ENCODE measurements around the gene MGMT. TPM values are rescaled to one million over a fixed set of nuclear protein-coding genes. Genes with fewer than 3 reads are reported as not detected.

MGMT gene
- total RNA-seq, 2 donors from 2014 or later, result 18.7 to 22.4 TPM

DNA sequence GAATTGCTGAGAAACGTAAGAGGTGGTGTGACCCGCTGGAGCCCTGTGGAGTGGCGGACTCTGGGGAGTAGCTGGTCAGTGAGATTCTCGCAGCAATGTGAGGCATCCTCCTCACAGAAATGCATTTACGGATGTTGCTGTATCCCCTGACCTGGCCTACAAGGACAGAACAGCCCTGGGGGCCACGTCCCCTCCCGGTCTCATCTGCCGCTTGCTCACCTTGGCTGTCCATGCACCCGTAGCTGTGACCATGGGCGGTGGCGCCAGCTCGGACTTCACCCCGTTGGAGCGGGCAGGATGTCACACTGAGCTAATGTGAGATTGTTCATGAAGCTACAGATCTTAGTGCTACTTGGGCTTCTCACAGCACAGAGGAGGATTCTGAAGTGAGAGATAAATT lies 303.2 kb downstream of the MGMT start:
- no peak overlapping the region for H3K4me3 Mint-ChIP-seq
- no peak overlapping the region for H3K27ac Mint-ChIP-seq
- no peak for ATAC-seq (replicated peaks)
- H3K4me1 Mint-ChIP-seq, result no peaks in the 10 kb centered on the region
- no peaks in the 10 kb centered on the region for H3K27me3 Mint-ChIP-seq
- no peaks in the 10 kb centered on the region for H3K9me3 Mint-ChIP-seq
- peaks cover 22% of the 10 kb centered on the region for H3K36me3 Mint-ChIP-seq (ENCODE audit: low read depth)

DNA sequence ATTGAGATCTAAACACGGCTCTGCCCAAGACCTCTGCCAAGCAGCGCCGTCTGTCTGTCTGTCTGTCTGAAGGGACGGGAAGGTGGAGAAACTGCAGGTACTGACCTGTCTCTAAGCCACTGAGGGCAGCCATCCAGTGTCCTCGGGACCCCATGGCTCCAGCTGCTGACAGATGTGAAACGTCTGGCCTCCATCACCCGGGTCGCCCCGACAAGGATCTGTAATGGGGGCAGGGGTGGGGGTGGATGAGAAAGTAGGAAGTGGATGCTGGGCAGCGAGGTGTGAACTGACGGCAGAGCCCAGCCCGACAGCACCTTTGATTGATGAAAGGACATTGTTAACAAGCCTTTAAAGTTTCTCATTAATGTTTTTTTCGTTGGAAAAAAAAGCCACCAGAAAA lies 304.0 kb downstream of the MGMT start:
- Mint-ChIP-seq H3K27me3 (no peaks in the 10 kb centered on the region), H3K27ac (no peak overlapping the region), H3K9me3 (no peaks in the 10 kb centered on the region), H3K4me3 (no peak overlapping the region), H3K4me1 (no peaks in the 10 kb centered on the region), H3K36me3 (ENCODE audit: low read depth) (peaks cover 20% of the 10 kb centered on the region)
- no peak for ATAC-seq (replicated peaks)

DNA sequence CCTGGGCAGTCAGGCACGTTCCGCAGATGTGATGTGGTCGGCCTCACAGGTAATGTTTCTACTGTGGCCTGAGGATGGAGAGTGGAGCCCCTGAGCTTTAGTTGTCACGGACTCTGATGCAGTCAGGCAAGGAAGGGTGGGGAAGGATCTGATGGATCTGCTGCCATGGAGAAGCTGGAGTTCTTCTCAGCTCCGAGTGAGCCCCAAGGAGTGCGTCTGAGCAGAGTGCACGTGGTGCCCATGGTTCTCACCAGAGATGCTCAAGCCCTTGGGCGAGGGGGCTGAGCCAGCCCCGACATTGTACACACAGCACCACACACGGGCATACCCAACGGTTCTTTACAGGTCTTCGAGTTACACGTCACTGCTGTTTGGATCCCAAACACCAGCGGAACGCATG lies 304.5 kb downstream of the MGMT start:
- Mint-ChIP-seq H3K4me3 (no peak overlapping the region), H3K27ac (no peak overlapping the region), H3K9me3 (peaks cover 5% of the 10 kb centered on the region), H3K27me3 (no peaks in the 10 kb centered on the region), H3K36me3 (ENCODE audit: low read depth) (peaks cover 15% of the 10 kb centered on the region), H3K4me1 (no peaks in the 10 kb centered on the region)
- ATAC-seq (replicated peaks), result no peak

DNA sequence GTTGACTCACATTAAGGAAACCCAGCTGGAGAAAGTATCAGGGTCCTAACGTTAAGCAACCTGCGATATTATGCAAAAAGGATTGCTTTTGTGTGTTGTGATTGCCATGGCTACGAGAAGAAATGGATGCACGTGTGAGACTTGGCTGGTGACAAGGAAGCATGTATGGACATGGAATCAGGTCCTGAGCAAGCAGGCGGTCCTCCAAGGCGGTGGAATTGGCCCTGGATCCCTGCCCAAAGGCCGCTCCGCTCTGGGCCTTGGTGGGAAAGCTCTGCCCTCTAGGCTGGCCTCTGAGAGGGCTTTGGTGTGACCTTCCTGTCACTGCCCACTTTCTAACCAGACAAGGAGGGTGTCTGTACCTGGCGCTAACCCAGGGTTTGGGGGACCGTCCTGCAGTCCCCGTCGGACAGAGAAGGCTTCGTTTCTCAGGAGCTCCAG lies 305.0 kb downstream of the MGMT start:
- Mint-ChIP-seq H3K4me3 (no peak overlapping the region), H3K4me1 (no peaks in the 10 kb centered on the region), H3K9me3 (peaks cover 8% of the 10 kb centered on the region), H3K27me3 (no peaks in the 10 kb centered on the region), H3K27ac (no peak overlapping the region), H3K36me3 (ENCODE audit: low read depth) (peaks cover 12% of the 10 kb centered on the region)
- no peak for ATAC-seq (replicated peaks)

DNA sequence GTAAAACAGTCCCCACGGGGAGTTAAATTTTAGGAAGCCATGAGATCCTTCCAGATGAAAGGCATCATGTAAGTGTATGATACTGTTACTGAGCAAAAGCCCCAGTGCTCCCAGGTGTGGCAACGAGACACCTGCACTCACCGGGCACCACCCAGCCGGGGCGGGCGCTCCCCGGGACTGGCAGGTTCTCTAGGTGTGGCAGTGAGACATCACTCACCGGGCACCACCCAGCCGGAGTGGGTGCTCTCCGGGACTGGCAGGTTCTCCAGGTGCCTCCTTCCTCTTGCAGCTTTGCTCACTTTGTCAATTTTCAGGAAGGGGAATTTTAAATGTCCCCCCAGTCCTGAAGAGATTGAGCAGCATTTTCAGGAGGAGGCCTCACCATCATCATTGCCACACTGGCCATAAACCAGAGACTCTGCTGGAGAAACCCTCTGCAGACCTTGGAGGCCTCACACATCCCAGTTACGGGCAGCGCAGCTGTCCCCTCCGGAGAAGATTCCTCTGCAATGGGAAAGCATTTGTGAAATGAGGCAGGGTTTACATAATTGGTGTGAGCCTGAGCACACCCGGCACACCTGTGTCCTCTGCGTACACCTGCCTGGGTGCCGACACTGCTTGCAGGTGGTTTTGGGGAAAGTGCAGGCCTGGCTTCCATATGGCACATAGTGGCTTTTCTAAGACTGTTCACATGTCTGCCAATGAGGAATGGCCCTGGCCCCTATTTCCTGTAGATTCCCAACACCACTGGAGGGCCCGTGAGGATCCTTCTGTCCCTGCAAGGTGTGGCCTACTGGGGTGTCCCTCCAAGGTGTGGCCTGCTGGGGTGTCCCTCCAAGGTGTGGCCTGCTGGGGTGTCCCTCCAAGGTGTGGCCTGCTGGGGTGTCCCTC lies 305.7 kb downstream of the MGMT start:
- Mint-ChIP-seq H3K36me3 (ENCODE audit: low read depth) (peaks cover 12% of the 10 kb centered on the region), H3K4me1 (no peaks in the 10 kb centered on the region), H3K27me3 (no peaks in the 10 kb centered on the region), H3K27ac (no peak overlapping the region), H3K4me3 (no peak overlapping the region), H3K9me3 (peaks cover 12% of the 10 kb centered on the region)
- no peak for ATAC-seq (replicated peaks)

DNA sequence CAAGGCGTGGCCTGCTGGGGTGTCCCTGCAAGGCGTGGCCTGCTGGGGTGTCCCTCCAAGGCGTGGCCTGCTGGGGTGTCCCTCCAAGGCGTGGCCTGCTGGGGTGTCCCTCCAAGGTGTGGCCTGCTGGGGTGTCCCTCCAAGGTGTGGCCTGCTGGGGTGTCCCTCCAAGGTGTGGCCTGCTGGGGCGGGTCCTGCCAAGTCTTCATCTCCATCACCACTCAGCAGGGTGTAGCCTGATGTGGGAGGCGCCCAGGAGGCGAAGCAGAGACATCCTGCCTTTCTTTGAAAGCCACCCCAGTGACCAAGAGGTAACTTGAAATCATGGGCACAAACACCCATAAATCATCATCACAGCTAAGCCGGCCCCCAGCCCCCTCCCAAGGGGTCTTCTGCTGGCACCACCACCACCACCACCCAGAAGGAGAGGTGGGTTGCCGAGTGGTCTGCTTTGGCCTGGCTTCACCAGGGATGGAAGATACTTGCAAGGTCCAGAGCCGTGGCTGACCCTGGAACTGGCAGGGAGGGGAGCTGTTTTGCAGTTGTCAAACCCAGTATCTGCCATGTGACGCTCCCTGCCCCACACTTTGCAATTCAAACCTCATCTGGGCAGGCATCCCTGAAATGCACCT lies 306.4 kb downstream of the MGMT start:
- no peak for ATAC-seq (replicated peaks)
- peaks cover 6% of the 10 kb centered on the region for H3K36me3 Mint-ChIP-seq (ENCODE audit: low read depth)
- H3K27me3 Mint-ChIP-seq, result no peaks in the 10 kb centered on the region
- peaks cover 14% of the 10 kb centered on the region for H3K9me3 Mint-ChIP-seq
- H3K4me1 Mint-ChIP-seq, result no peaks in the 10 kb centered on the region
- no peak overlapping the region for H3K4me3 Mint-ChIP-seq
- H3K27ac Mint-ChIP-seq, result no peak overlapping the region

DNA sequence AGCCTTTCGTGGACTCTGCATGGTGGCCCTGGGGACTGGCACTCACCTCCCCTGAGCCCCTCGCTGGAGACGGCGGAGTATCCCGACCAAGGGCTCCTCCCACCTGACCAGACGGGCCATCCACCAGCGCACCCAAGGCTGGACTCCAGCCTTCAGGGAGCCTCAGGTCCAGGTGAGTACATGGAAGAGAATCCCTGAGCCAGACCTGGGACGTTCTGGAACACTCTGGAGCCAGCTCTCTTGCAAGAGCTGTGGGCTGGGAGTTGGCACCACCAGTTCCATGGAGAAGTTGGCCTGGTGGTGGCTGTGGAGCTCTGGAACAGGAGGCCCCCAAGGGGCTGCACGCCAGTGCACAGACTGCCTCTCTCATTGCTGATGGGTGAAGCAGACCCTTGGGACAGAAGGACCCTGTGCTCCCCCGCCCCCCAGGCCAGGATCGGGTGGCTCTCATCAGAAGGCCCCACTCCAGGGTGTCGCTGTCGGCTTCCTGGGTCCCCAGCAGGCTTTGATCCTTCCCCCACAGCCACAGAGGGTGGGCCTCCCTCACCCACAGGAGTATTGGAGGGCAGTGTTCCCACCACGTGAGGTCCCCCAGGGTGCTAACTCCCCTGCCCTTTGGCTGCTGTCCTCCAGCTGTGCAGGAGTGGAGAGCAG lies 307.2 kb downstream of the MGMT start:
- no peak overlapping the region for H3K4me3 Mint-ChIP-seq
- no peak for ATAC-seq (replicated peaks)
- H3K27me3 Mint-ChIP-seq, result no peaks in the 10 kb centered on the region
- no peak overlapping the region for H3K27ac Mint-ChIP-seq
- H3K4me1 Mint-ChIP-seq, result no peaks in the 10 kb centered on the region
- peaks cover 14% of the 10 kb centered on the region for H3K9me3 Mint-ChIP-seq
- no peaks in the 10 kb centered on the region for H3K36me3 Mint-ChIP-seq (ENCODE audit: low read depth)

DNA sequence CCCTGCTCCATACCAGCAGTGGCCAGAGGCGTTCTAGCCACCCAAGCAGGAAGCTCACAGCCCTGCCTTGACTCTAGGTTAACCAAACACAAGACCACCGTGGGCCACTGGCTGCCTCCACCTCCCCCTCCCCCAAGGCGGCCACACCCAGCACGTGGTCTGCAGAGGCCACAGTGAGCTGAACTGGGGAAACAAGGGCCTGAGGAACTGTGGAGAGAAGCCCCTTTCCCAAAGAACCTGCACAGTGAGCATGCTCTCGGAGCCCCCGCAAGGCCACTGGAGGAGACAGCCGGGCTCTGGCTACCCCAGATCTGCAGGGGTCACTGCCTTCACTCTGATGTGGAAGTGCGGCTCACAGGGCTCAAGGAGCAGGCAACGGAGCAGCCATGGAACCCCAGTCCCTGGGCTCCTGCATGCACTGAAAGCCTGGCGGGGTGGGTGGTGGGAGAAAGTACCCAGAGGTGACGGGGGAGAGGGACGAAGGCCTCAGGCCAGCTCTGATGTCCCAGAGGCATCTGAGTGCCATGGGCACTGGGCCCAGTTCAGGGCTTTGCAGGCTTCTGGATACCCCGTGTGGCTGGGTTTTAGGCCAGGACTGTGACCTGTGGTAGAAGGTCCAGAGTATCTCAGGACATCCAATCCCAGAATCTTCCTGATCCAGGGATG lies 307.8 kb downstream of the MGMT start:
- ATAC-seq (replicated peaks), result no peak
- H3K27me3 Mint-ChIP-seq, result no peaks in the 10 kb centered on the region
- H3K4me1 Mint-ChIP-seq, result no peaks in the 10 kb centered on the region
- H3K27ac Mint-ChIP-seq, result no peak overlapping the region
- no peaks in the 10 kb centered on the region for H3K36me3 Mint-ChIP-seq (ENCODE audit: low read depth)
- H3K9me3 Mint-ChIP-seq, result peaks cover 14% of the 10 kb centered on the region
- H3K4me3 Mint-ChIP-seq, result no peak overlapping the region

DNA sequence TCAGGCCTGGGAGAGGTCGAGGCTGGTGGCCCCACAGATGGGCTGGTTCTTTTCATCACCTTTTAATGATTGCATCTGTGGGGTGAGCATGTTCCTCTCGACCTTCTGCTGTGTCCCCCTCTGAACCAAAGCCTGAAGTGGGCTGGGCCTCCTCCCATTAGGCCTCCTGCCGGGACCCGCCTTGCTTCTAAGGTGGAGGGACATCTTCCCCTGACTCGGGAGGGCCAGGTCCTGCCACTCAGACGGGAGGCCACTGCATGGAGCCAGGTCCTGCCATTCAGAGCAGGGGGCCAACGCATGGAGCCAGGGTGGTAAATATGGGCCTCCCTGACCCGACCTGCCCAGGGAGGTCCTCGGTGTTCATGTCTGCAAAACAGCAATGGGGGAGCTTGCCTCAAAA lies 308.6 kb downstream of the MGMT start:
- H3K27ac Mint-ChIP-seq, result no peak overlapping the region
- H3K27me3 Mint-ChIP-seq, result no peaks in the 10 kb centered on the region
- no peaks in the 10 kb centered on the region for H3K4me1 Mint-ChIP-seq
- no peak overlapping the region for H3K4me3 Mint-ChIP-seq
- ATAC-seq (replicated peaks), result no peak
- H3K9me3 Mint-ChIP-seq, result peaks cover 14% of the 10 kb centered on the region
- H3K36me3 Mint-ChIP-seq (ENCODE audit: low read depth), result no peaks in the 10 kb centered on the region

DNA sequence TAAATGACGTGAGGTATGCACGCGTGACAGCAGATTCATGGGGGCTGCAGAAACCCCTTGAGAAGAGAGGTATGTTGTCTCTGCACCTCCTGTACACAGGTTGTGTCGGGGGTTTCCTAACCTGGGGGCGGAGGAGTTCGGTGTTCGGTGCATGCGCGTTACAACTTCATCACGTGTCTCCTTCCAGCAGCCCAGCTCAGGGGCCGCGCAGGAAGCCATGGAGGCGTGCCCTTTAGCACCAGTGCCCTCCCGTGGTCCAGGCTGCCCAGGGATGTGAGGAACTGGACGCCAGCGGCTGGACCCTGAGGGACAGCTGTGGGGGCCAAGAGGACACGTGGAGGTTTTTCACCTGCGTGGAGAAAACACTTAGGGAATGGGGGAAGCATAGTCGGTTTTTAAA lies 310.6 kb downstream of the MGMT start:
- no peaks in the 10 kb centered on the region for H3K4me1 Mint-ChIP-seq
- no peak overlapping the region for H3K4me3 Mint-ChIP-seq
- no peak overlapping the region for H3K27ac Mint-ChIP-seq
- H3K36me3 Mint-ChIP-seq (ENCODE audit: low read depth), result no peaks in the 10 kb centered on the region
- no peaks in the 10 kb centered on the region for H3K27me3 Mint-ChIP-seq
- peaks cover 14% of the 10 kb centered on the region for H3K9me3 Mint-ChIP-seq
- no peak for ATAC-seq (replicated peaks)

DNA sequence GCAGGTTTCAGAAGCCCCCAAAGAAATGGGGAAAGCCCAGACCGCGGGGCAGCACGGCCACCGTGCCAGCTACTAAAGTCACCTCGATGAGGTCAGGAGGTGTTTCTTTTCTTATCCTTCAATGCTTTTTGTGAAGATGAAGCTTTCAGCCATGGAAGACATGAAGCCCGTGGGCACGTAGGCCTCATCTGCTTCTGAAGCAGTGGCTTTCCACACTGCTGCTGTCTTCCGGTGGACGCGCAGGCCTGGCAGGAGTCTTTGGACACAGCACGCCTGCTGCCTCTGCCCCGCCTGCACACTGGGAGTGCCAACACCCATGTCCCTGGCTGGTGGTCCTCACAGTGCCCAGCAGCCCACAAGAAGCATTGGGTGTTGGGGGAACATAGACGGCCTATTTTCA lies 311.5 kb downstream of the MGMT start:
- Mint-ChIP-seq H3K27me3 (no peaks in the 10 kb centered on the region), H3K4me1 (no peaks in the 10 kb centered on the region), H3K9me3 (peaks cover 14% of the 10 kb centered on the region), H3K4me3 (no peak overlapping the region), H3K27ac (no peak overlapping the region), H3K36me3 (ENCODE audit: low read depth) (no peaks in the 10 kb centered on the region)
- no peak for ATAC-seq (replicated peaks)

DNA sequence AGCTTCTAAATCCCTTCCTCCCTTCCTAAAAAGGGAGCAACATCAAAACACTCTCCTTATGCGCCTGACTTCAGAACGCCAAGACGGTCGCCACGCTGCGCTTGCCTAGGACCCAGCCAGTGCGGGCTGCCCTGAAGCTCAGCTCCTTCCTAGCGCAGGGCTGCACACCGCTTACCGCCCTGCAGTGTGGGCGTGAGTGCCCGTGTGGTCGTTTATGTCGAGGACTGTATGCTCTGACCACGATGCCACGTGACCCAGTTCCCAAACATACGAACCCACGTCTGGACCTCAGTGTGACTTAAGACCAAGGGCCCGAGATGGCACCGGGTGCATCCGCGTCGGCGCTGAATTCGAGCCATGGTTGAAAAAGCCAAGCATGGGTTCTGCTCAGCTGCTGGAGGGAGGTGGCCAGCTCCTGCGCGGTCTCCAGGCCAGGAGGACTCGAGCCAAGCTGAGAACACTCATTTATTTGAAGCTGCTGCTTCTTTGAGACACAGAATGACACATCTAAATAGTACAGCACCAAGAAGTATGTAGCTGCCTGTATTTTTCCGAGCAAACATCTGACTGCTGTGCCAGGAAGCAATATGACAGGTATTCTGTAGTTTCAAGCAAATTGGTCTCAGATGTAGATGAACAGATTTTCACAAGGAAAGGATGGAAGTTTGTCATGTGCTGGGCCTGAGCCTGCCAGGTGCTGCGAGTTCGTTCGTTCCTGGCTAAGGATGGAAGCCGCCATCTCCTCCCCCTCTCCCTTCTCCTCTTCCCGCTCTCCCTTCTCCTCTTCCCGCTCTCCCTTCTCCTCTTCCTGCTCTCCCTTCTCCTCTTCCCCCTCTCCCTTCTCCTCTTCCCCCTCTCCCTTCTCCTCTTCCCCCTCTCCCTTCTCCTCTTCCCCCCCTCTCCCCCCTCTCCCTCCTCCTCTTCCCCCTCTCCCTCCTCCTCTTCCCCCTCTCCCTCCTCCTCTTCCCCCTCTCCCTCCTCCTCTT lies 312.4 kb downstream of the MGMT start:
- no peak for ATAC-seq (replicated peaks)
- H3K27ac Mint-ChIP-seq, result no peak overlapping the region
- no peak overlapping the region for H3K4me3 Mint-ChIP-seq
- H3K4me1 Mint-ChIP-seq, result no peaks in the 10 kb centered on the region
- H3K27me3 Mint-ChIP-seq, result no peaks in the 10 kb centered on the region
- no peaks in the 10 kb centered on the region for H3K36me3 Mint-ChIP-seq (ENCODE audit: low read depth)
- H3K9me3 Mint-ChIP-seq, result peaks cover 16% of the 10 kb centered on the region

DNA sequence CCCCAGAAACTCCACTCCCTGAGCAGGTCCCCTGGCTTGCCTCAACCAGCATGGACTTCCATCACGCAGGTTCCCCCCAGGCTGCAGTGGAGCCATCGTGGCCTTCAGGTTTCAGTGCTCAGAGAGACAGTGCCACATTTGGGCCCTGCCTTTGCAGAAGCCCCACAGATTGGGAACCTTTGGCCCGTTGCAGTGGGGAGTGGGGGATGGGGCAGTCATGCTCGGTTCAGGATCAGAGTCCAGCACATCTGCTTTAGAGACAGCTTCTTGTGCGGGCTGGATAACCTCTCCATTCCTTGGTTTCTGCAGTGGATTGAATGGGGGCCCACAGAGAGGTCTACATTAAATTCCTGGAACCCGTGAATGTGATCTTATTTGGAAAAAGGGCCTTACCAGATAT lies 313.2 kb downstream of the MGMT start:
- Mint-ChIP-seq H3K9me3 (peaks cover 18% of the 10 kb centered on the region), H3K4me1 (no peaks in the 10 kb centered on the region), H3K27me3 (no peaks in the 10 kb centered on the region), H3K27ac (no peak overlapping the region), H3K4me3 (no peak overlapping the region), H3K36me3 (ENCODE audit: low read depth) (no peaks in the 10 kb centered on the region)
- no peak for ATAC-seq (replicated peaks)
